Measurements from ENCODE around the gene CAVIN2.

- TF ChIP-seq, protein P1, sequence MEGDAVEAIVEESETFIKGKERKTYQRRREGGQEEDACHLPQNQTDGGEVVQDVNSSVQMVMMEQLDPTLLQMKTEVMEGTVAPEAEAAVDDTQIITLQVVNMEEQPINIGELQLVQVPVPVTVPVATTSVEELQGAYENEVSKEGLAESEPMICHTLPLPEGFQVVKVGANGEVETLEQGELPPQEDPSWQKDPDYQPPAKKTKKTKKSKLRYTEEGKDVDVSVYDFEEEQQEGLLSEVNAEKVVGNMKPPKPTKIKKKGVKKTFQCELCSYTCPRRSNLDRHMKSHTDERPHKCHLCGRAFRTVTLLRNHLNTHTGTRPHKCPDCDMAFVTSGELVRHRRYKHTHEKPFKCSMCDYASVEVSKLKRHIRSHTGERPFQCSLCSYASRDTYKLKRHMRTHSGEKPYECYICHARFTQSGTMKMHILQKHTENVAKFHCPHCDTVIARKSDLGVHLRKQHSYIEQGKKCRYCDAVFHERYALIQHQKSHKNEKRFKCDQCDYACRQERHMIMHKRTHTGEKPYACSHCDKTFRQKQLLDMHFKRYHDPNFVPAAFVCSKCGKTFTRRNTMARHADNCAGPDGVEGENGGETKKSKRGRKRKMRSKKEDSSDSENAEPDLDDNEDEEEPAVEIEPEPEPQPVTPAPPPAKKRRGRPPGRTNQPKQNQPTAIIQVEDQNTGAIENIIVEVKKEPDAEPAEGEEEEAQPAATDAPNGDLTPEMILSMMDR (IDR thresholded peaks at IDR 0.05; ENCODE audit: insufficient read depth, low read length, poor library complexity, severe bottlenecking) = no peak
- no peak for TF ChIP-seq EZH2phosphoT487 (conservative IDR thresholded peaks at IDR 0.05; ENCODE audit: low read length)
These were observed 17.1 kb upstream of the CAVIN2 start for GRCh38 chr2:191863988-191864387.

Measured in SU-DHL-6 (cell line).